GM19193 (cell line): ENCODE measurements around the gene CCL22.

Experiments used
- POLR2A ChIP-seq: IDR thresholded peaks from 4 replicates; pipeline ENCODE4 v1.6.1; 2011; ENCODE audit not compliant: insufficient read depth, insufficient read length; ENCODE audit errors: extremely low read depth

CCL22 gene

GRCh38 chr16:57381791-57382534 is 23.4 kb downstream of the CCL22 start:
- TF ChIP-seq POLR2A: no peak

GRCh38 chr16:57382535-57383275 is 24.1 kb downstream of the CCL22 start:
- TF ChIP-seq POLR2A: no peak

GRCh38 chr16:57383276-57384247 is 25.0 kb downstream of the CCL22 start:
- TF ChIP-seq POLR2A: no peak

- no peak for TF ChIP-seq POLR2A
Measured at GRCh38 chr16:57384248-57385070, 25.9 kb downstream of the CCL22 start.

GRCh38 chr16:57385083-57385482 is 26.5 kb downstream of the CCL22 start:
- no peak for TF ChIP-seq POLR2A

GRCh38 chr16:57386381-57386951 is 27.9 kb downstream of the CCL22 start:
- TF ChIP-seq POLR2A: no peak

- TF ChIP-seq POLR2A: no peak
Measured at GRCh38 chr16:57387598-57388354, 29.2 kb downstream of the CCL22 start.

- no peak for TF ChIP-seq POLR2A
Measured at GRCh38 chr16:57388359-57389086, 29.9 kb downstream of the CCL22 start.

- TF ChIP-seq POLR2A: no peak
Measured at GRCh38 chr16:57389087-57389468, 30.5 kb downstream of the CCL22 start.

GRCh38 chr16:57390636-57391295 is 32.2 kb downstream of the CCL22 start:
- no peak for TF ChIP-seq POLR2A

- TF ChIP-seq POLR2A: no peak
Measured at GRCh38 chr16:57391300-57391699, 32.7 kb downstream of the CCL22 start.

GRCh38 chr16:57391708-57392107 is 33.1 kb downstream of the CCL22 start:
- no peak for TF ChIP-seq POLR2A
